Cardiac fibroblast (primary cell): ENCODE data around the gene DCBLD2.
A peak's percentile ranks its signal among the peaks of the same experiment; 100 is the strongest.

Experiments used
- DNase-seq, 2 donors: peaks; one replicate each; pipeline versions ENCODE4 v3.0.0 to v3.0.0-alpha.2; 2010; ENCODE audit warnings: low read depth in 2 of 2
- H3K4me3 ChIP-seq, 2 donors: replicated peaks in 1 of 2; 1 replicate in 1 of 2; 2 replicates in 1 of 2; pipeline ENCODE4 v1.5.1; 2011; ENCODE audit warnings: low read depth in 2 of 2, low read length in 2 of 2, mild to moderate bottlenecking in 2 of 2, moderate library complexity in 1 of 2
- TF ChIP-seq, protein P1 (sequence below): IDR thresholded peaks from one replicate; pipeline ENCODE4 v1.5.1; 2011; ENCODE audit warnings: low read depth, mild to moderate bottlenecking, low read length, inconsistent platforms

Gene DCBLD2

DNA sequence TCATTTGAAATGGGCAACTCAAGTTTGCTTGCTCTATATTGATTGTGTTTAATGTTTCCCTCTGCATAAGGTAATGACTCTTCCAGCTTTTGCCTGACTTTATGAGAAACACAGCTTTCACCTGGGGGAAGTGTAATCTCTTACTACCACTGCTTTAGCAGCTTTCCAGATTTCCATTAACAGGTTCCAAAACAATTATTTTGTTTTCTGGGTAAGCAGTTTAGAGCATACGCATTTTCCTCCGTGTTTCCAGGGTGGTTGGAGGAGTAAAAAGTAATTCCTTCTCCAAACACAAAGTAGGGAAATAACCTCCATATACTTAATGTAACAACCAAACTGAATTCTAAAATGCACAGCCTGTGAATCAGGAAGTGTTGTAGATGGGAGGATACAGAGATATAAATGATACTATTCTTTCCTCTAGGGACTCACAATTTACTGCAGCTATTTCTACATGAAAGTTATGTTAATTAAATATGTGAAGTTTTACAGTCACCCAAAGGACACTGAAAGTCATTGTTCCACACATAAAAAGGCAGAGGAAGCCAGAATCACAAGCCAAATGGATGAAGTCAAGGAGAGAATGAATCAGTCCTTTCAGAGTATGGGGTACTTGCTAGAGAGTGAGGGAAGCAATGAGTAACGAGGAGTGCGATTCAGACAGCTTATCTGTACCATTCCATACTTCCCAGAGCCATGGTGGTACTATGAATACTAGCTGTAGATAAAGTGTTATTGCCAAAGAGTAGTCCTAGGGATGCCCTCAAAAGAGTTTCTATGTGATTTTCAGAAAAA, 121.8 kb downstream of the DCBLD2 start:
- TF ChIP-seq, protein P1, sequence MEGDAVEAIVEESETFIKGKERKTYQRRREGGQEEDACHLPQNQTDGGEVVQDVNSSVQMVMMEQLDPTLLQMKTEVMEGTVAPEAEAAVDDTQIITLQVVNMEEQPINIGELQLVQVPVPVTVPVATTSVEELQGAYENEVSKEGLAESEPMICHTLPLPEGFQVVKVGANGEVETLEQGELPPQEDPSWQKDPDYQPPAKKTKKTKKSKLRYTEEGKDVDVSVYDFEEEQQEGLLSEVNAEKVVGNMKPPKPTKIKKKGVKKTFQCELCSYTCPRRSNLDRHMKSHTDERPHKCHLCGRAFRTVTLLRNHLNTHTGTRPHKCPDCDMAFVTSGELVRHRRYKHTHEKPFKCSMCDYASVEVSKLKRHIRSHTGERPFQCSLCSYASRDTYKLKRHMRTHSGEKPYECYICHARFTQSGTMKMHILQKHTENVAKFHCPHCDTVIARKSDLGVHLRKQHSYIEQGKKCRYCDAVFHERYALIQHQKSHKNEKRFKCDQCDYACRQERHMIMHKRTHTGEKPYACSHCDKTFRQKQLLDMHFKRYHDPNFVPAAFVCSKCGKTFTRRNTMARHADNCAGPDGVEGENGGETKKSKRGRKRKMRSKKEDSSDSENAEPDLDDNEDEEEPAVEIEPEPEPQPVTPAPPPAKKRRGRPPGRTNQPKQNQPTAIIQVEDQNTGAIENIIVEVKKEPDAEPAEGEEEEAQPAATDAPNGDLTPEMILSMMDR: no peak
- no peak overlapping the region for H3K4me3 ChIP-seq
- peak; percentile 82 to 87 for DNase-seq

DNA sequence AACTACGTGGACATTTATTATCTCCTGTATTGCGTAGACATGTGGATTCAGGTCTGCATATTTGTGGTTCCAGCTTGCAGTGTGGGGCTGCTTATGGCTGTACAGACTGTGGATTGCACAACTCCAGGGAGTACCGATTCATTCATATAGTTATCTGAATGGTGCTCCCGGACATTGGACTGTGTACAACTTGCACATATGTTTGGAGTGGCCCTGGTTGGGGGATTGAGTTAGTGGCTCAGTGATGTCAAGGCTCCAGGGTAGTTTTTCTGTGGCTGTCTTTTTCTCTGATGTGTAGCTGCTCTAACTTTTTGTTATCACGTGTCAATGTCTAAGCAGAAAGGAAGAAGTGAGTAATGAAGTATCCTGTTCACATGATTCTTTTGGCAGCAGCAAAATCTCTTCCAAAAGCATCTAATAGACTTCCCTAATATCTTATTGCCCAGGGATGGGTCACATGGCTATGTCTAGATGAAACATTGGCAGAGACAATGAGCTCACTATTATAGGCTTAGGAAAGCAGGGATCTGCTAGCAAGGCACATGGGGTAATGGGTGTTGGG, 122.6 kb downstream of the DCBLD2 start:
- peak; percentile 98 for DNase-seq
- TF ChIP-seq, protein P1: no peak
- no peak overlapping the region for H3K4me3 ChIP-seq

DNA sequence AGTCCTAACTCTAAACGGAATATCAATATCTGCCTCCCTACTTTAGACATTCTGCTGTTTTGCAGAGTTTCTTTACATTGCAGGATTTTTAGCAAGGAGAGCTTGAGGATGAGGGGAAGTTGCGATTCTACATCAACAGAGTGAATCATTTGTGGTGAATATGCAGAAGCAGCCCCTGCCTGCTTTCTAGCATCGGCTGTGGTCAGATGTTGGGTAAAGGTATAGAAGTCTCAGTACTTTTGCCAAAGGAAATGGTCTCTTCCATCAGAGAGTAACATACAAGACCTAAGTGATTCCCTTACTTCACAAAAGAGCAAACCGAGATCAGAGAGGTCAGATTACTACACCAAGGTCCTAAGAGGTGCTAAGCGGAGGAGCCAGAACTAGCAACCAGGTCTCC, 123.1 kb downstream of the DCBLD2 start:
- no peak overlapping the region for H3K4me3 ChIP-seq
- TF ChIP-seq, protein P1: no peak
- peak in 1 of 2 donors; percentile 76 for DNase-seq

DNA sequence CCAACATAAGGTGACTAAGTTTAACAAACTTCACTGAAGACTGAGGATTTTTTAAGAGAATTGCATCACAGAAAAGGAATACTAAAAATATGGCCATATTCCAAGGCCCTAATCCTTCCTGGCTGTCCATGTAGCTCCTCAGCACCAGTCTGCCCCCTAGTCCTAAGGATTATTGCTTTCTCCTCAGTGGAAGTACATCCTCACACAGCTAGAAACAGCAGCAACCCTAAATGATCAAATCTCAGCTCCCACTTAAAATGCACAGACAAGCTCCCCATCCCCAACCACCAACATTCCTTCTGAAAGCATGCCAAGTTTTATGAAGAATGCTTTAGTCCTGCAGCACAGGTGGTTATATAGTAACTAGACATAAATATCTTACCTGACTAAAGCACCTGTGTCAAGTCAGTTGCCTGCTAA, 123.7 kb downstream of the DCBLD2 start:
- TF ChIP-seq, protein P1: no peak
- no peak overlapping the region for H3K4me3 ChIP-seq
- DNase-seq: peak; percentile 81 to 87

DNA sequence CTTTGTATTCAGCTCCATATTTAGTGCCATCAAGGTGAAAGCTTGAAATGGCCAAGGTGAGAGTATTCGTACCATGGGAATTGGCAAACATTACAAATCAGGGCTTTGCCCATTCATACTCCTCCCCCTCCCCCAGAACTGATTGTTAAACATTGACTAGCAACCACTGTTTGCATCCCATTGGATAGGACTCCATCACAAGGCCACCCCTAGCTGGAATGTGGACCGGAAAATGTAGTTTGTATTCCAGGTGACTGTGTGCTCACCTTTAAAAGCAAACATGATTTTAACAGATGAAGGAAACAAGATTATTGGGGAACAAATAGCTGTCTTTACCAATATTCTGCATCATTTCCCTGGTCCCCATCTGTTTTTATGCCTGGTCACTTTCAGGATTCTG, 124.2 kb downstream of the DCBLD2 start:
- H3K4me3 ChIP-seq: no peak overlapping the region
- no peak for DNase-seq
- TF ChIP-seq, protein P1: no peak

DNA sequence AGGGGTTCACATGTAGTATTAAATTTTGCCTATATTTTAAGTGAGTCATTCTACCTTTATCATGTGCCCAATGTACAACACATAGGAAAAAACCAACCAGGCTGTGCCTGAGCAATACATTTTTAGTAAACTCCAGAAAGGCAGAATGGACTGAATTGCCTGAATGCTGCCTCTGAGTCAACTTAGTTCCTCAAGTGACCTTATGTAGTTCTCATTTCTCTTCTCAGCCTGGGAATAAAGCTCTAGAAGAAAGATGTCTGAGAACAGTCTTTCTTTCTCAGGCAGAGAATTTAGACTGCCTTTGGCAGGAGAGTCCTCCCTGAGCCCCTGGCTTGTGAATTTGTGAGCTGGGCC, 125.4 kb downstream of the DCBLD2 start:
- DNase-seq: no peak
- TF ChIP-seq, protein P1: no peak
- no peak overlapping the region for H3K4me3 ChIP-seq
